Astrocyte (in vitro differentiated cells and primary cell): Measurements from ENCODE around the gene MOB3B. TPM values are rescaled to one million over a fixed set of nuclear protein-coding genes. Genes with fewer than 3 reads are reported as not detected.

Experiments
- DNase-seq: peaks from one replicate; pipeline ENCODE4 v3.0.0-alpha.2; 2010; ENCODE audit warnings: low read depth
- FAIRE-seq: peaks from 2 replicates; lab custom pipeline; 2011; peaks lifted over from hg19 to GRCh38; lab: Jason Lieb, UNC
- H2AFZ ChIP-seq: 2 replicates; pipeline ENCODE4 v1.6.0; 2012; ENCODE audit warnings: low read depth, low read length, inconsistent platforms
- H3K27ac ChIP-seq: 2 replicates; pipeline ENCODE4 v1.5.1; 2011; ENCODE audit warnings: low read depth, low read length, inconsistent platforms
- H3K27me3 ChIP-seq: 2 replicates; pipeline ENCODE4 v1.6.0; 2011; ENCODE audit warnings: low read length, inconsistent platforms; ENCODE audit not compliant: insufficient read depth
- H3K36me3 ChIP-seq: 2 replicates; pipeline ENCODE4 v1.5.1; 2011; ENCODE audit warnings: low read length, inconsistent platforms; ENCODE audit not compliant: insufficient read depth
- H3K4me1 ChIP-seq: 2 replicates; pipeline ENCODE4 v1.5.1; 2011; ENCODE audit warnings: low read length, inconsistent platforms; ENCODE audit not compliant: insufficient read depth
- H3K4me2 ChIP-seq: 2 replicates; pipeline ENCODE4 v1.6.0; 2012; ENCODE audit warnings: low read length, inconsistent platforms
- H3K4me3 ChIP-seq: 2 replicates; pipeline ENCODE4 v1.5.1; 2011; ENCODE audit warnings: low read depth, mild to moderate bottlenecking, low read length, inconsistent platforms; ENCODE audit not compliant: insufficient read depth
- H3K79me2 ChIP-seq: 2 replicates; pipeline ENCODE4 v1.6.0; 2012; ENCODE audit warnings: mild to moderate bottlenecking, low read length, inconsistent platforms; ENCODE audit not compliant: insufficient read depth
- H3K9ac ChIP-seq: 2 replicates; pipeline ENCODE4 v1.6.0; 2012; ENCODE audit warnings: mild to moderate bottlenecking, low read length, inconsistent platforms
- H3K9me3 ChIP-seq: 2 replicates; pipeline ENCODE4 v1.5.1; 2012; ENCODE audit warnings: low read depth, mild to moderate bottlenecking, low read length, inconsistent platforms; ENCODE audit not compliant: insufficient read depth
- H4K20me1 ChIP-seq: 2 replicates; pipeline ENCODE4 v1.6.0; 2012; ENCODE audit warnings: low read length, inconsistent platforms; ENCODE audit not compliant: insufficient read depth
- H3K27ac Mint-ChIP-seq: one replicate; pipeline ENCODE4 v1.8.0; 2021; ENCODE audit warnings: mild to moderate bottlenecking, mixed read lengths; ENCODE audit not compliant: unreplicated experiment
- H3K27me3 Mint-ChIP-seq: one replicate; pipeline ENCODE4 v1.8.0; 2021; ENCODE audit warnings: low read depth, mixed read lengths; ENCODE audit not compliant: unreplicated experiment
- H3K36me3 Mint-ChIP-seq: one replicate; pipeline ENCODE4 v1.8.0; 2021; ENCODE audit warnings: low read depth, mixed read lengths; ENCODE audit not compliant: unreplicated experiment
- H3K4me1 Mint-ChIP-seq: one replicate; pipeline ENCODE4 v1.8.0; 2021; ENCODE audit warnings: low read depth, mixed read lengths; ENCODE audit not compliant: unreplicated experiment
- H3K4me3 Mint-ChIP-seq: one replicate; pipeline ENCODE4 v1.8.0; 2021; ENCODE audit warnings: mild to moderate bottlenecking, moderate library complexity, mixed read lengths; ENCODE audit not compliant: unreplicated experiment
- H3K9me3 Mint-ChIP-seq: one replicate; pipeline ENCODE4 v1.8.0; 2021; ENCODE audit warnings: mild to moderate bottlenecking, mixed read lengths; ENCODE audit not compliant: unreplicated experiment
- CTCF ChIP-seq: IDR thresholded peaks from 2 replicates; pipeline ENCODE4 v1.5.1; 2011; ENCODE audit warnings: low read depth, mild to moderate bottlenecking, inconsistent platforms, low read length, moderate library complexity; ENCODE audit not compliant: insufficient read depth
- EZH2 ChIP-seq: IDR thresholded peaks from 2 replicates; pipeline ENCODE4 v1.6.1; 2012; ENCODE audit warnings: mild to moderate bottlenecking, low read length, inconsistent platforms; ENCODE audit not compliant: insufficient read depth
- total RNA-seq: library from RNA; stranded (reverse); gene quantifications from 2 replicates; pipeline ENCODE4 v1.2.1, GENCODE V29; 2021

MOB3B gene
- total RNA-seq, 1 donor from 2014 or later: 3.9 TPM

GRCh38 chr9:27336829-27337228 lies 192.8 kb downstream of the MOB3B start:
- peaks cover 2% of the 10 kb centered on the region for H3K9me3 Mint-ChIP-seq
- H3K4me1 ChIP-seq: peaks cover 3% of the 10 kb centered on the region
- H3K4me3 ChIP-seq: no peak overlapping the region
- TF ChIP-seq CTCF (no peak), EZH2 (no peak)
- DNase-seq: no peak
- H3K79me2 ChIP-seq: no peaks in the 10 kb centered on the region
- H3K9me3 ChIP-seq: no peaks in the 10 kb centered on the region
- H4K20me1 ChIP-seq: no peaks in the 10 kb centered on the region
- H3K4me2 ChIP-seq: no peak overlapping the region
- no peak overlapping the region for H3K27ac ChIP-seq
- H2AFZ ChIP-seq: no peak overlapping the region
- FAIRE-seq: no peak
- H3K36me3 ChIP-seq: no peaks in the 10 kb centered on the region
- H3K4me3 Mint-ChIP-seq: no peak overlapping the region
- H3K9ac ChIP-seq: no peak overlapping the region
- no peak overlapping the region for H3K27ac Mint-ChIP-seq
- H3K27me3 ChIP-seq: peaks cover 3% of the 10 kb centered on the region
- no peaks in the 10 kb centered on the region for H3K36me3 Mint-ChIP-seq
- H3K27me3 Mint-ChIP-seq: peaks cover 2% of the 10 kb centered on the region
- peaks cover 23% of the 10 kb centered on the region for H3K4me1 Mint-ChIP-seq

- Mint-ChIP-seq H3K27ac (no peak overlapping the region), H3K27me3 (peaks cover 2% of the 10 kb centered on the region), H3K4me1 (peaks cover 18% of the 10 kb centered on the region), H3K36me3 (no peaks in the 10 kb centered on the region), H3K4me3 (no peak overlapping the region), H3K9me3 (no peaks in the 10 kb centered on the region)
- Histone ChIP-seq H3K27me3 (peaks cover 3% of the 10 kb centered on the region), H3K4me2 (no peak overlapping the region), H3K36me3 (no peaks in the 10 kb centered on the region), H4K20me1 (no peaks in the 10 kb centered on the region), H3K79me2 (no peaks in the 10 kb centered on the region), H3K4me1 (peaks cover 3% of the 10 kb centered on the region), H3K4me3 (no peak overlapping the region), H3K27ac (no peak overlapping the region), H3K9me3 (no peaks in the 10 kb centered on the region), H2AFZ (no peak overlapping the region), H3K9ac (no peak overlapping the region)
- no peak for DNase-seq
- FAIRE-seq: no peak
- TF ChIP-seq CTCF: no peak
- no peak for TF ChIP-seq EZH2
Measured at GRCh38 chr9:27336126-27336525, 193.5 kb downstream of the MOB3B start.

- no peak for FAIRE-seq
- H3K4me1 Mint-ChIP-seq: peaks cover 11% of the 10 kb centered on the region
Measured at GRCh38 chr9:27335075-27335474, 194.5 kb downstream of the MOB3B start.

More at GRCh38 chr9:27335075-27335474, 194.5 kb downstream of the MOB3B start:
- Histone ChIP-seq H3K9ac (no peak overlapping the region), H3K4me1 (peaks cover 3% of the 10 kb centered on the region), H3K4me2 (no peak overlapping the region), H3K9me3 (no peaks in the 10 kb centered on the region), H3K79me2 (no peaks in the 10 kb centered on the region), H3K27ac (no peak overlapping the region), H3K27me3 (peaks cover 3% of the 10 kb centered on the region), H2AFZ (no peak overlapping the region), H4K20me1 (no peaks in the 10 kb centered on the region), H3K36me3 (no peaks in the 10 kb centered on the region), H3K4me3 (no peak overlapping the region)
- H3K36me3 Mint-ChIP-seq: no peaks in the 10 kb centered on the region
- DNase-seq: no peak
- TF ChIP-seq CTCF: no peak
- TF ChIP-seq EZH2: no peak
- H3K27me3 Mint-ChIP-seq: peaks cover 2% of the 10 kb centered on the region
- H3K27ac Mint-ChIP-seq: no peak overlapping the region
- H3K9me3 Mint-ChIP-seq: no peaks in the 10 kb centered on the region
- H3K4me3 Mint-ChIP-seq: no peak overlapping the region
